ENCODE data around the gene CSRP3.

DNA sequence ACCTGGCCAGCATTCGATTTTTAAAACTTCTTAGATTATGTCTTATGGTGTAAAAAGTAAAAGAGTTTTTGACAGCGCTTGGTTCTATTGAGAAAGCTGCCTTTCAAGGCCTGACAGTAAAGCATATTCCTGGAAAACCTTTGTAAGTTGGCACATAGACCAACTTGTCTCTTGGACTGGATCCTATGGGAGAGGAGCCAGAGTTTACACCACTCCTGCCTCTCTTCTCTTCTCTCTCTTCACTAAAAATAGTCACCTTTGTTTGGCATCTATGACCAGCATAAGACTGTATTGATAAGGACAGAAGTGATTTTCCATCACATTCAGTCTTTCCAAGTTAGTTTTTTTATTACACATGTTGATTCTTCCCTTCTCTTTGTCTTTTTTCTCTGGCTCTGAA, 33.7 kb downstream of the CSRP3 start:
- TF ChIP-seq RAD21 (CRISPR knock-in tag; conservative IDR thresholded peaks at IDR 0.05 in 1 of 2, IDR thresholded peaks at IDR 0.05 in 1 of 2) (no peak), IRF2 (CRISPR knock-in tag; IDR thresholded peaks at IDR 0.05) (no peak), EZH2 (IDR thresholded peaks at IDR 0.05; ENCODE audit: borderline replicate concordance, low read depth, low read length) (no peak), TARDBP (IDR thresholded peaks at IDR 0.05) (no peak), SAFB2 (IDR thresholded peaks at IDR 0.05; ENCODE audit: borderline replicate concordance, low read depth, low read length, severe bottlenecking) (no peak), PHF8 (IDR thresholded peaks at IDR 0.05; ENCODE audit: borderline replicate concordance, low read length) (no peak), ZBTB8A (IDR thresholded peaks at IDR 0.05; ENCODE audit: partially characterized antibody) (no peak), HOXB6 (CRISPR knock-in tag; IDR thresholded peaks at IDR 0.05; ENCODE audit: borderline replicate concordance) (no peak)
- TF ChIP-seq, protein P1, sequence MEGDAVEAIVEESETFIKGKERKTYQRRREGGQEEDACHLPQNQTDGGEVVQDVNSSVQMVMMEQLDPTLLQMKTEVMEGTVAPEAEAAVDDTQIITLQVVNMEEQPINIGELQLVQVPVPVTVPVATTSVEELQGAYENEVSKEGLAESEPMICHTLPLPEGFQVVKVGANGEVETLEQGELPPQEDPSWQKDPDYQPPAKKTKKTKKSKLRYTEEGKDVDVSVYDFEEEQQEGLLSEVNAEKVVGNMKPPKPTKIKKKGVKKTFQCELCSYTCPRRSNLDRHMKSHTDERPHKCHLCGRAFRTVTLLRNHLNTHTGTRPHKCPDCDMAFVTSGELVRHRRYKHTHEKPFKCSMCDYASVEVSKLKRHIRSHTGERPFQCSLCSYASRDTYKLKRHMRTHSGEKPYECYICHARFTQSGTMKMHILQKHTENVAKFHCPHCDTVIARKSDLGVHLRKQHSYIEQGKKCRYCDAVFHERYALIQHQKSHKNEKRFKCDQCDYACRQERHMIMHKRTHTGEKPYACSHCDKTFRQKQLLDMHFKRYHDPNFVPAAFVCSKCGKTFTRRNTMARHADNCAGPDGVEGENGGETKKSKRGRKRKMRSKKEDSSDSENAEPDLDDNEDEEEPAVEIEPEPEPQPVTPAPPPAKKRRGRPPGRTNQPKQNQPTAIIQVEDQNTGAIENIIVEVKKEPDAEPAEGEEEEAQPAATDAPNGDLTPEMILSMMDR (IDR thresholded peaks at IDR 0.05 in 2 of 3, conservative IDR thresholded peaks at IDR 0.05 in 1 of 3; ENCODE audit: insufficient read depth in 2 of 3, low read depth in 1 of 3, low read length in 3 of 3) = no peak
- TF ChIP-seq, protein P2, sequence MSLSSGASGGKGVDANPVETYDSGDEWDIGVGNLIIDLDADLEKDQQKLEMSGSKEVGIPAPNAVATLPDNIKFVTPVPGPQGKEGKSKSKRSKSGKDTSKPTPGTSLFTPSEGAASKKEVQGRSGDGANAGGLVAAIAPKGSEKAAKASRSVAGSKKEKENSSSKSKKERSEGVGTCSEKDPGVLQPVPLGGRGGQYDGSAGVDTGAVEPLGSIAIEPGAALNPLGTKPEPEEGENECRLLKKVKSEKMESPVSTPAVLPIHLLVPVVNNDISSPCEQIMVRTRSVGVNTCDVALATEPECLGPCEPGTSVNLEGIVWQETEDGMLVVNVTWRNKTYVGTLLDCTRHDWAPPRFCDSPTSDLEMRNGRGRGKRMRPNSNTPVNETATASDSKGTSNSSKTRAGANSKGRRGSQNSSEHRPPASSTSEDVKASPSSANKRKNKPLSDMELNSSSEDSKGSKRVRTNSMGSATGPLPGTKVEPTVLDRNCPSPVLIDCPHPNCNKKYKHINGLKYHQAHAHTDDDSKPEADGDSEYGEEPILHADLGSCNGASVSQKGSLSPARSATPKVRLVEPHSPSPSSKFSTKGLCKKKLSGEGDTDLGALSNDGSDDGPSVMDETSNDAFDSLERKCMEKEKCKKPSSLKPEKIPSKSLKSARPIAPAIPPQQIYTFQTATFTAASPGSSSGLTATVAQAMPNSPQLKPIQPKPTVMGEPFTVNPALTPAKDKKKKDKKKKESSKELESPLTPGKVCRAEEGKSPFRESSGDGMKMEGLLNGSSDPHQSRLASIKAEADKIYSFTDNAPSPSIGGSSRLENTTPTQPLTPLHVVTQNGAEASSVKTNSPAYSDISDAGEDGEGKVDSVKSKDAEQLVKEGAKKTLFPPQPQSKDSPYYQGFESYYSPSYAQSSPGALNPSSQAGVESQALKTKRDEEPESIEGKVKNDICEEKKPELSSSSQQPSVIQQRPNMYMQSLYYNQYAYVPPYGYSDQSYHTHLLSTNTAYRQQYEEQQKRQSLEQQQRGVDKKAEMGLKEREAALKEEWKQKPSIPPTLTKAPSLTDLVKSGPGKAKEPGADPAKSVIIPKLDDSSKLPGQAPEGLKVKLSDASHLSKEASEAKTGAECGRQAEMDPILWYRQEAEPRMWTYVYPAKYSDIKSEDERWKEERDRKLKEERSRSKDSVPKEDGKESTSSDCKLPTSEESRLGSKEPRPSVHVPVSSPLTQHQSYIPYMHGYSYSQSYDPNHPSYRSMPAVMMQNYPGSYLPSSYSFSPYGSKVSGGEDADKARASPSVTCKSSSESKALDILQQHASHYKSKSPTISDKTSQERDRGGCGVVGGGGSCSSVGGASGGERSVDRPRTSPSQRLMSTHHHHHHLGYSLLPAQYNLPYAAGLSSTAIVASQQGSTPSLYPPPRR (CRISPR knock-in tag; IDR thresholded peaks at IDR 0.05; ENCODE audit: borderline replicate concordance) = no peak
